HCT116 (cell line): ENCODE data around the gene EPC1. TPM values are rescaled to one million over a fixed set of nuclear protein-coding genes. Genes with fewer than 3 reads are reported as not detected.
"Not testable (repeated sequence)": the region's sequence is repeated elsewhere in the genome, so short reads cannot be mapped to it uniquely, and the experiment has no call there.

Source experiments
- ATAC-seq: fragments of 200-7000 bp; cut with Tn5 transposase; 2 replicates; pipeline ENCODE4 v1.9.1; 2020; ENCODE audit warnings: mild to moderate bottlenecking, moderate library complexity
- BruUV-seq: library from RNA; stranded (reverse); fragments of 400-500 nt; replicated peaks from 2 replicates; lab custom pipeline; 2021; lab: Mats Ljungman, UMichigan
- CTCF ChIA-PET: fragments of 300-600 bp; sonication (Branson Sonifier 250); formaldehyde crosslinking; loops from one replicate; lab custom pipeline; 2021; ENCODE audit warnings: antibody characterized with exemption; lab: Charles Lee
- POLR2A ChIA-PET: fragments of 300-600, 350-600 bp; sonication (Branson Sonifier 250); formaldehyde crosslinking; loops from one replicate; lab custom pipeline; 2021; ENCODE audit warnings: antibody characterized with exemption; lab: Charles Lee
- RAD21 ChIA-PET, 2 experiments: fragments of 300-600 bp; sonication (Branson Sonifier 250); formaldehyde crosslinking; loops; one replicate each; lab custom pipeline; 2023; ENCODE audit warnings: low total read pairs in 2 of 2; ENCODE audit not compliant: uncharacterized antibody in 2 of 2, unreplicated experiment in 2 of 2, low non-redundant PET in 1 of 2; lab: Charles Lee
- DNase-seq: peaks from one replicate; pipeline ENCODE4 v3.0.0-alpha.2; 2010; ENCODE audit warnings: low read depth, low spot score
- H2AFZ ChIP-seq: fragments of 200-600 bp; shearing (Covaris generic), sonication (generic); 2 replicates; pipeline ENCODE4 v1.6.1; 2017; ENCODE audit warnings: low read depth, mixed run types, mixed read lengths, antibody characterized with exemption, low read length; ENCODE audit not compliant: poor library complexity, severe bottlenecking
- H3K27ac ChIP-seq: 2 replicates; pipeline ENCODE4 v1.5.1; 2012; ENCODE audit warnings: low read depth, low read length
- H3K27me3 ChIP-seq: fragments of 200-600 bp; sonication (generic); 2 replicates; pipeline ENCODE4 v1.6.1; 2016; ENCODE audit warnings: mixed run types, low read length, mixed read lengths; ENCODE audit not compliant: insufficient read depth
- H3K36me3 ChIP-seq, 2 experiments: fragments of 200-500 bp in 1 of 2; fragments of 200-600 bp in 1 of 2; sonication (Bioruptor generic) in 1 of 2; sonication (generic) in 1 of 2; 2 replicates each; pipeline versions ENCODE4 v1.5.1 to v1.6.1; 2014 to 2016; ENCODE audit warnings: low read length in 2 of 2, inconsistent platforms in 1 of 2, mixed read lengths in 1 of 2, mixed run types in 1 of 2; ENCODE audit not compliant: insufficient read depth in 2 of 2, control insufficient read depth in 1 of 2
- H3K4me1 ChIP-seq, 2 experiments: fragments of 200-600 bp in 1 of 2; sonication (generic) in 1 of 2; 2 replicates each; pipeline versions ENCODE4 v1.5.1 to v1.6.1; 2012 to 2017; ENCODE audit warnings: low read length in 2 of 2, inconsistent platforms in 1 of 2, mild to moderate bottlenecking in 1 of 2, mixed read lengths in 1 of 2, mixed run types in 1 of 2, moderate library complexity in 1 of 2; ENCODE audit not compliant: insufficient read depth in 2 of 2, control insufficient read depth in 1 of 2
- H3K4me2 ChIP-seq: fragments of 200-600 bp; sonication (generic); 2 replicates; pipeline ENCODE4 v1.6.1; 2017; ENCODE audit warnings: mixed run types, low read length, mixed read lengths
- H3K4me3 ChIP-seq, 2 experiments: fragments of 200-600 bp in 1 of 2; sonication (generic) in 1 of 2; replicated peaks in 1 of 2; 2 replicates each; pipeline ENCODE4 v1.5.1; 2011 to 2016; ENCODE audit warnings: low read length in 2 of 2, control low read depth in 1 of 2, low read depth in 1 of 2, mild to moderate bottlenecking in 1 of 2, mixed read lengths in 1 of 2, mixed run types in 1 of 2
- H3K79me2 ChIP-seq: fragments of 200-600 bp; sonication (generic); 2 replicates; pipeline ENCODE4 v1.6.1; 2017; ENCODE audit warnings: mild to moderate bottlenecking, mixed run types, low read length, moderate library complexity, mixed read lengths; ENCODE audit not compliant: insufficient read depth
- H3K9ac ChIP-seq: fragments of 200-600 bp; sonication (generic); 2 replicates; pipeline ENCODE4 v1.6.1; 2016; ENCODE audit warnings: low read length, mixed read lengths
- H3K9me2 ChIP-seq: fragments of 200-600 bp; sonication (generic), shearing (Covaris generic); 2 replicates; pipeline ENCODE4 v1.6.1; 2017; ENCODE audit warnings: mixed run types, mild to moderate bottlenecking, moderate library complexity; ENCODE audit not compliant: insufficient read depth
- H3K9me3 ChIP-seq, 2 experiments: fragments of 200-500 bp in 1 of 2; fragments of 200-600 bp in 1 of 2; sonication (Bioruptor generic) in 1 of 2; sonication (generic) in 1 of 2; 2 replicates each; pipeline ENCODE4 v1.6.1; 2014 to 2017; ENCODE audit warnings: low read length in 2 of 2, mixed read lengths in 2 of 2, inconsistent platforms in 1 of 2, low read depth in 1 of 2, mild to moderate bottlenecking in 1 of 2, mixed run types in 1 of 2, moderate library complexity in 1 of 2; ENCODE audit not compliant: control insufficient read depth in 1 of 2, insufficient read depth in 1 of 2
- H4K20me1 ChIP-seq: fragments of 200-600 bp; sonication (generic), shearing (Covaris generic); 2 replicates; pipeline ENCODE4 v1.6.1; 2017; ENCODE audit warnings: mixed run types, mild to moderate bottlenecking, moderate library complexity; ENCODE audit not compliant: insufficient read depth
- ATF3 ChIP-seq: IDR thresholded peaks from 2 replicates; pipeline ENCODE4 v1.6.1; 2012
- EZH2 ChIP-seq: fragments of 200-600 bp; sonication (generic); IDR thresholded peaks from 2 replicates; pipeline ENCODE4 v1.6.1; 2017; ENCODE audit warnings: antibody characterized with exemption, mixed run types
- MAX ChIP-seq: IDR thresholded peaks from 2 replicates; pipeline ENCODE4 v1.6.1; 2012
- REST ChIP-seq: IDR thresholded peaks from 2 replicates; pipeline ENCODE4 v1.6.1; 2012; ENCODE audit warnings: low read depth
- SIN3A ChIP-seq: IDR thresholded peaks from 2 replicates; pipeline ENCODE4 v1.6.1; 2012; ENCODE audit warnings: low read depth
- SP1 ChIP-seq: IDR thresholded peaks from 2 replicates; pipeline ENCODE4 v1.6.1; 2012; ENCODE audit warnings: low read depth
- YY1 ChIP-seq: IDR thresholded peaks from 2 replicates; pipeline ENCODE4 v1.6.1; 2011; ENCODE audit warnings: low read length, low read depth, moderate library complexity, mild to moderate bottlenecking; ENCODE audit not compliant: insufficient replicate concordance; ENCODE audit errors: extremely low read depth
- intact Hi-C: fragments of 100-400 bp; cut with micrococcal nuclease; formaldehyde crosslinking; loops from 2 replicates; pipeline ENCODE4 v1.10.0; 2022
- total RNA-seq: library from RNA; stranded (reverse); gene quantifications from one replicate; pipeline ENCODE4 v1.2.1, GENCODE V29; 2021; ENCODE audit not compliant: unreplicated experiment

Gene EPC1
- total RNA-seq, 1 experiment from 2014 or later: 20.1 TPM

GRCh38 chr10:32226624-32227023 lies 120.3 kb downstream of the EPC1 start:
- no peak for ATAC-seq
- no peaks in the 10 kb centered on the region for H3K27me3 ChIP-seq
- intact Hi-C loops: no loop called here
- RAD21 ChIA-PET: no interaction called here
- no peaks in the 10 kb centered on the region for H3K9me2 ChIP-seq
- TF ChIP-seq SP1 (no peak), ATF3 (no peak), REST (no peak), EZH2 (no peak), YY1 (no peak)
- TF ChIP-seq, all 23 proteins: peak for 0
- Histone ChIP-seq H3K4me3 (no peak overlapping the region), H3K79me2 (no peaks in the 10 kb centered on the region), H3K27ac (no peak overlapping the region), H3K4me1 (no peaks in the 10 kb centered on the region), H2AFZ (no peak overlapping the region), H4K20me1 (no peaks in the 10 kb centered on the region), H3K4me2 (no peak overlapping the region), H3K9me3 (0 out of 4 replicates have a peak, but pooled peaks cover 0 to 3% of the 10 kb centered on the region in 2 experiments), H3K36me3 (no peaks in the 10 kb centered on the region), H3K9ac (no peak overlapping the region)
- DNase-seq: no peak
- no TSS peak for BruUV-seq
- ChIA-PET CTCF (no interaction called here), POLR2A (no interaction called here)

GRCh38 chr10:32225976-32226375 lies 121.0 kb downstream of the EPC1 start:
- DNase-seq: no peak
- CTCF ChIA-PET: no interaction called here
- no peak overlapping the region for H3K27ac ChIP-seq
- no peaks in the 10 kb centered on the region for H3K9me2 ChIP-seq
- RAD21 ChIA-PET: no interaction called here
- BruUV-seq: no TSS peak
- H3K4me1 ChIP-seq: no peaks in the 10 kb centered on the region
- no peaks in the 10 kb centered on the region for H3K79me2 ChIP-seq
- no peaks in the 10 kb centered on the region for H4K20me1 ChIP-seq
- H3K36me3 ChIP-seq: no peaks in the 10 kb centered on the region
- no peak overlapping the region for H2AFZ ChIP-seq
- H3K9me3 ChIP-seq: 0 out of 4 replicates have a peak, but pooled peaks cover 0 to 3% of the 10 kb centered on the region in 2 experiments
- no peak overlapping the region for H3K9ac ChIP-seq
- TF ChIP-seq SIN3A (no peak), ATF3 (no peak), EZH2 (no peak), MAX (no peak)
- TF ChIP-seq, all 23 proteins: peak for 0
- POLR2A ChIA-PET: no interaction called here
- Histone ChIP-seq H3K4me3 (no peak overlapping the region), H3K27me3 (no peaks in the 10 kb centered on the region), H3K4me2 (no peak overlapping the region)
- intact Hi-C loops: no loop called here
- ATAC-seq: no peak

- H3K4me3 ChIP-seq, H3K36me3 ChIP-seq, H3K79me2 ChIP-seq, H3K9me2 ChIP-seq, H3K9ac ChIP-seq, H3K27ac ChIP-seq, intact Hi-C loops, DNase-seq, H3K4me2 ChIP-seq, H4K20me1 ChIP-seq, H3K4me1 ChIP-seq, RAD21 ChIA-PET, BruUV-seq, H3K27me3 ChIP-seq, H2AFZ ChIP-seq, POLR2A ChIA-PET, CTCF ChIA-PET, ATAC-seq, H3K9me3 ChIP-seq: not testable (repeated sequence)
These were observed 124.6 kb downstream of the EPC1 start for GRCh38 chr10:32222376-32222775.
